GM19468 (cell line): ENCODE results near the gene MACROD1.
A peak's percentile ranks its signal among the peaks of the same experiment; 100 is the strongest.

Experiments used
- ATAC-seq: cut with Tn5 transposase; IDR thresholded peaks from one replicate; pipeline ENCODE4 v1.9.1; 2021; ENCODE audit warnings: mild to moderate bottlenecking, moderate library complexity, moderate number of reproducible peaks; ENCODE audit not compliant: unreplicated experiment; ENCODE audit errors: extremely low read depth

The MACROD1 gene, protein sequence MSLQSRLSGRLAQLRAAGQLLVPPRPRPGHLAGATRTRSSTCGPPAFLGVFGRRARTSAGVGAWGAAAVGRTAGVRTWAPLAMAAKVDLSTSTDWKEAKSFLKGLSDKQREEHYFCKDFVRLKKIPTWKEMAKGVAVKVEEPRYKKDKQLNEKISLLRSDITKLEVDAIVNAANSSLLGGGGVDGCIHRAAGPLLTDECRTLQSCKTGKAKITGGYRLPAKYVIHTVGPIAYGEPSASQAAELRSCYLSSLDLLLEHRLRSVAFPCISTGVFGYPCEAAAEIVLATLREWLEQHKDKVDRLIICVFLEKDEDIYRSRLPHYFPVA

DNA sequence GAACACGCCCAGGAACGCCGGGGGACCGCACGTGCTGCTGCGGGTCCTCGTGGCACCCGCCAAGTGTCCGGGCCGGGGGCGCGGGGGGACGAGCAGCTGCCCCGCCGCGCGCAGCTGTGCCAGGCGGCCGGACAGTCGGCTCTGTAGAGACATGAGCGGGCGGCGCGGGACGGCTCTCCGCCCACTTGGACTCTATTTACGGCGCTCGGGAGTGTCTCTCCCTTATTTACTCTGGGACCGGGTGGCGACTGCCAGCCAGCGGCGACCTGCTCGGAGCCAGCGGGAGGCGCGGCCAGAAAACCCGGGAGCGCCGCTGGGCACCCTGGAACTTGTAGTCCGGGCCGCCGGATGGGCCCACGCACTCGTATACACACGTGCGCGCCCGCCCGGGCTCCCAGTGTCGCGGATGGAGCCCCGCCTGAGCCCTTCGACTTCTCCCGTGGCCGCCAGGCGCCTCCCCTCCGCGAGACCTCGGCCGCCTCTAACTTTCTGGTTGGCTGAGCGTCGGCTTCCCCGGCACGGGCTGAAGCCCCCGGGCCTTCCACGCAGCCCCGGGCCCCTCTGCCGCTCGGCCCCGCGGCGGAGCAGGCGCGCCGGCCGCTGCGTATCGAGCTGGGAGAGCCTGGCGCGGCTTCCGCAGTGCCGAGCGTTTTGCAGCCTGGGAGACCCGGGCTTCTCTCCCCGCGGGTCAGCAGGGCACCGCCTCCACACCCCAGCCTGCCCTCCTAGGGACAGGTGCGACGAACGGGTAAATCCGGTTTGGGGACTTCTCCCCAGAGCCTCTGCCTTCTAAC lies at the start of gene MACROD1:
MACROD1 (minus strand) TSS at position 272 of the 794 bp plus-strand sequence; CDS start at position 153, 119 bp downstream.
- no peak for ATAC-seq

DNA sequence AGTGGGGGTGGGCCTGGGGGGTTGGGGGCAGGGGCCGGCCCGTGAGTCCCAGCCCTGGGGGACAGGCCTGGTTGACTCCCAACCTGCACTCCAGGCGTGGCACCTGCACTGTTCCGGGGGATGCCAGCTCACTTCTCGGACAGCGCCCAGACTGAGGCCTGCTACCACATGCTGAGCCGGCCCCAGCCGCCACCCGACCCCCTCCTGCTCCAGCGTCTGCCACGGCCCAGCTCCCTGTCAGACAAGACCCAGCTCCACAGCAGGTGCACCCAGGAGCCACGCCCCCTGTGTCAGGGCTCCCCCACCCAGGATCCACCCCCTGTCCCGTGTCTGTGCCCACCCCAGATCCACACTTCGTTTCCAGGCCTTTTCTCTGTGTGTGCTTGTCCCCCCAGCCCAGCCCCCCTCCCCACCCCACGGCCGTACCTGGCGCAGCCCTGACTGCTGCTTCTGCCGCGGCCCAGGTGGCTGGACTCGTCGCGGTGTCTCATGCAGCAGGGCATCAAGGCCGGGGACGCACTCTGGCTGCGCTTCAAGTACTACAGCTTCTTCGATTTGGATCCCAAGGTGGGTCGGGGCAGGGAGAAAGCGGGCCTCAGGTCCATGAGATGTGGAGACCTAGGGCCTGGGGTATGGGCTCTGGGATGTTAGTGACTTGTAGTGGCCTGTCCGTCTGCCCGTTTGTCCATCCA lies 45.4 kb upstream of the MACROD1 start:
- no peak for ATAC-seq

DNA sequence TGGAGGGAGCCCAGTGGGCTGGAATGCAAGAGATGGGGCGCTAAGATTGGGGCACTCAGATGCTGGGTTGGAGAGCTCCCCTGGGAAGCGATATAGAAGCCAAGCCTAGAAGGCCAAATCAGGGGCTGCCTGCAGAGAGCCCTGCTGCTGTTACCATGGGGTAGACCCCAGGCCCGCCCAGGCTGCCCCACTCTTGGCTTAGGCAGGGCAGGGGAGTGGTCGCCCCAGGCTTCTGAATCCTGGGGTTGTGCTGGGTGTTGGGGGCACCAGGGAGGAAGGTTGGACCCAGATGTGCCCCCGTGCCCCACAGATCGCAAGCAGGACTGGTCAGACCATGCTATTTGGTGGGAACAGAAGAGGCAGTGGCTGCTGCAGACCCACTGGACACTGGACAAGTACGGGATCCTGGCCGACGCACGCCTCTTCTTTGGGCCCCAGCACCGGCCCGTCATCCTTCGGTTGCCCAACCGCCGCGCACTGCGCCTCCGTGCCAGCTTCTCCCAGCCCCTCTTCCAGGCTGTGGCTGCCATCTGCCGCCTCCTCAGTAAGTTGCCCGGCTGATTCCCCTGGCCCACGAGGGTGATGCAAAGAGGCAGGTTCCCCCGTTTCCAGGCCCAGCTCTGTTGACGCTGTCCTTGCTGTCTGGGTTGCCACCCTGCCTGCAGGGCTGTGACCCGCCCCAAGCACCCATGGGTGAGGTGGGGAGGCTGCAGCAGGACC lies 44.5 kb upstream of the MACROD1 start:
- no peak for ATAC-seq

DNA sequence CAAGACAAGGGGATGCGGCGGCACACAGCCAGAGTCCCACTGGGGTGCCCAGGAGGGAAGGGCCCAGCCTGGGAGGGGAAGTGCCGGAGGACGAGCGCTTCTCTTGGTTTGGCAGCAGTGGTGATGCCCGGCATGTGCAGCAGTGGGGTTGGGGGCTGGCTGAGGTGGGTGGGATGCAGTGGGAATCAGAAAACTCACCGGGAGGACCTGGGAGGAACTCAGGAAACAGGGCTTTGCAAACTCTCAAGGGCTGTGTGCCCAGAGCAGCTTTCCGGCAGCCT lies 43.6 kb upstream of the MACROD1 start:
- ATAC-seq: no peak

GRCh38 chr11:64208796-64209562 lies 43.1 kb upstream of the MACROD1 start:
- no peak for ATAC-seq

DNA sequence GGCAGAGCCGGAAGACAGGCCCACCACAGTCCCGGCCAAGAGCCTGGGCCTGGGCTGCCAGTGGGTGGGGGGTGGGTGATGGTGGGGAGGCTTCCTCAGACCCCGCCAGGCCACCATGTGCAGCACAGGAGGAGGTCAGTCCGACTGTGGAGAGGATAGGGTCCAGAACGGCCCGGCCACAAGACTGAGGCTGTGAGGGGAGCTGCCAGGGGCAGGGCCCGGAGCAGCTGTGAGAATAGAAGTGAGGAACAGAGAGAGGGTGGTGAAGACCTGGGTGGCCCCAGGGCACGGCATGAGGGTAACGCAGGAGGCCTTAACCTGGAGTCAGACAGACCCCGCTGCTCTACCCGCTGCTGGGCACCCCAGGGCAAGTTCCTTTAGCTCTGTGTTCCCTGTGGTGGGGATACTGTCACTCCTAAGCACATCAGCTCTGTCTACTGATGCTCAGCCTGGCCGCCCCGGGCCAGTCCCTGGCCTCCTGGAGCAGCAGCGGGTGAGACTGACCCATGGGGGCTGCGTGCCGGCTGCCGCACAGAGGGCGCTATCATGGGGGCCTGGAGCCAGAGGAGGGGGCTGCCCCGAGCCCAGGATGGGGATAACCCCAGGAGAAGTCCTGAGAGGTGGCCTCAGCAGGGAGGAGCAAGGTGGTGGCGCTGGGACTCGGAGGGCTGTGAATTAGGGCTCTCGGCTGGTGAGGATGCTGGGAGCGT lies 42.3 kb upstream of the MACROD1 start:
- ATAC-seq: no peak

- peak; percentile 70 for ATAC-seq
These were observed 41.6 kb upstream of the MACROD1 start for GRCh38 chr11:64207256-64208085.

DNA sequence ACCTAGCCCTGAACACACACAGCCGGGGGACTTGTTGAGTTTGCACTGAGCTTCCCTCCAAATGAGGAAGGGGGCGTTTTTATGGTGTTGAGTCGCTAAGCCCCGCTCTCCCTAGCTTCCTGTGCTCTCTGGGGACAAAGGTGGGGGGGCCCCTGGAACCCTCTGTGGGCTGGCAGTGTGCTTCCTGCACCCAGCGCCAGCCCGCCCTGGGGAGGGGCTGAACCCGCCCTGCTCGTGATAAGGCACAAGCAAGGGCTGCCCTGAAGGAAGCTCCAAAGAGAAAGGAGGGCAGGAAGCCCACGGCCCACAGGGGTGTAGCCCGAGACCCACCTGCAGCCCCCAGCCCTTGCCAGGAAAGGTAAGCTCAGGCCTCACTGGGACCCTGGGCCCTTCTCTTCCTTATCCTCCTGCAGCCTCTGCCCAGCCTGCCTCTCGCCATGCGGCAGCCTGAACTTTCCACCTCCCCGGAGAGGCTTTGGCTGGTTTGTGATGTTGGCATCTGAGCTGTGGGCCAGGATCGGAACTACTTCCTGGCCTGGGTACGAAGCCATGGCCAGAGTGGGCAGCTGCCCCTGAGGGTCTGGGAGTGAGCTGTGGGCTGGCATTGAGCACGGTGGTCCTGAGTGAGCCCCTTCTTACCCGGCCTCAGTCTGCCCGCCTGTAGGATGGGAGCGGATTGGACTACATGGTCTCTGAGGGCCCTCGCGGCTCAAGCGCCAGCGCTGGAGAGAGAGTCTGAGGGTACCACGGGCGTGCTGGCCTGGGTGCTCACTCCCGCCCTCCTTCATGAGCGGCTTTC lies 40.7 kb upstream of the MACROD1 start, which contains the start of gene FERMT3:
FERMT3 (plus strand) TSS at position 265 of the 799 bp plus-strand sequence. CDS start 644 bp downstream, outside the sequence.
- no peak for ATAC-seq

DNA sequence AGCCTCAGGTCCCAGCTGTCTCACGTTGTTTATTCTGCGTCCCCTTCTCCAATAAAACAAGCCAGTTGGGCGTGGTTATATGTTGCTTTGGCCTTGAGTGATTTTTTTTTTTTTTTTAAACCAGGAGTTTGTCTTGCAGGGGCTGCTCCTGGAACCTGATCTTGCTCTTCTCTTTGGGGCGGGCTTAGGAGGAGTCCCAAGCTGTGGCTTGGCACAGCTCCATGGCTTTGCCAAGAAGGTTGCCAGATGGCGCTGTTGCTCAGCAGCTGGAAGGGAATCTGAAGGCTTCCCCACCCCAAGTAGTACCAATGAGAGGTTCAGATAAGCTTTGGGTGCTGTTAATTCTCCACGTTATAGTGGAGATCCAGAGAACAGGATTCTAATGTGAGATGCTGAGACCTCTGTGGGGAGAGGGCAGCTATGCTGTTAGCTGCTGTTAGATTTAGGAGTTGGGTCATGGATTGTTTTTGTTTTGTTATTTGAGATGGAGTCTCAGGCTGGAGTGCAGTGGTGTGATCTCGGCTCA lies 38.6 kb upstream of the MACROD1 start:
- ATAC-seq: no peak

- no peak for ATAC-seq
These were observed 38.1 kb upstream of the MACROD1 start for GRCh38 chr11:64204080-64204440.

DNA sequence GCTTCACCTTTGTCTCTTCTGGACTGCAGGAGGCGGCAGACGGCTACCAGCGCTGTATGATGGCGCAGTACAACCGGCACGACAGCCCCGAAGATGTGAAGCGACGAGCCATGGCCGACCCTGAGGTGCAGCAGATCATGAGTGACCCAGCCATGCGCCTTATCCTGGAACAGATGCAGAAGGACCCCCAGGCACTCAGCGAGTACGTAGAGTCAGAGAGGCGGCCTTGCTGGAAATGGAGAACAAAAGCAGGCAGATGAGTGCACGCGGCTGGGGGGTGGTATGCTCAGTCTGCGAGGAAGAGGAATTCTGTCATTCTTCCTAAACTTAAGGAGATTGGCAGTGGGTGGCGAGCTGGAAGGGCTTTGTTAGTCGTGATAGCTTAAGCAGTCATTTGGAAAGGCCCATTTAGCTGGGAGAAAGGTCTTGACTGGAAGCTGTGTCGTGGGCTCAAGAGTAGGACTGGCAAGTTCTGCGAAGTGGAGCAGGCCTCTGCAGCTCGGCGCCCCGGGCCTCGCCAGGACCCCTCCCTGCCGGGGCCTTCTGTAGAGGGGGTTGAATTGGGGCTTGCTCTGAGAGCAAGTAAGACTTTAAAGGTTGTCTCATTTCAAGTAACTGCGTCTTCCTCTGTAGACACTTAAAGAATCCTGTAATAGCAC lies 37.6 kb upstream of the MACROD1 start:
- no peak for ATAC-seq

GRCh38 chr11:64202992-64203391 lies 37.1 kb upstream of the MACROD1 start:
- no peak for ATAC-seq

- no peak for ATAC-seq
These were observed 35.6 kb upstream of the MACROD1 start for GRCh38 chr11:64201543-64201942.

- ATAC-seq: no peak
These were observed 32.6 kb upstream of the MACROD1 start for GRCh38 chr11:64198511-64198910.

GRCh38 chr11:64196626-64197025 lies 30.7 kb upstream of the MACROD1 start:
- no peak for ATAC-seq

GRCh38 chr11:64192434-64192833 lies 26.5 kb upstream of the MACROD1 start:
- ATAC-seq: no peak
